Measurements from ENCODE around the gene ABLIM1.
"Not testable (repeated sequence)": the region's sequence is repeated elsewhere in the genome, so short reads cannot be mapped to it uniquely, and the experiment has no call there.

Gene ABLIM1

DNA sequence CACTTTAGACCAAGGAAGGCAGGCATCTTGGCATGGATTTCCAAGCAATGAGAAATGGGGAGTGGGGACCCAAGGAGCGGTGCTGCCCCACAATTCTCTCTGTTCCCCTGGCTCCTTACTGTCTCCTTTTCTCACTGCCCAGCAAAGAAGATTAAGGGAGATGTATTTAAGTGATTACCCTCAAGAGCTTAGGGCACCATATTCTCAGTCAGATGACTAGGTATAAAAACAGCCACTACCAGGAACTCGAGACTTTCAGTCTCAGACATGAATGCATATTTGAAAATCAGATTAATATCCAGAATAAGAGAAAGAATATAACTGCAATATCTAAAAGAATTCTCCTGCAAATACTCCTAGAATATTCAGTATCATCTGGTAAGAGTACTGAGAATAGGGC is at the start of gene ABLIM1:
Gene ABLIM1, minus strand, starts transcription at position 101 of the 400 bp plus-strand sequence. Its CDS starts 75 bp downstream, at position 26.
- DNase-seq (ENCODE audit: low read depth), result no peak

DNA sequence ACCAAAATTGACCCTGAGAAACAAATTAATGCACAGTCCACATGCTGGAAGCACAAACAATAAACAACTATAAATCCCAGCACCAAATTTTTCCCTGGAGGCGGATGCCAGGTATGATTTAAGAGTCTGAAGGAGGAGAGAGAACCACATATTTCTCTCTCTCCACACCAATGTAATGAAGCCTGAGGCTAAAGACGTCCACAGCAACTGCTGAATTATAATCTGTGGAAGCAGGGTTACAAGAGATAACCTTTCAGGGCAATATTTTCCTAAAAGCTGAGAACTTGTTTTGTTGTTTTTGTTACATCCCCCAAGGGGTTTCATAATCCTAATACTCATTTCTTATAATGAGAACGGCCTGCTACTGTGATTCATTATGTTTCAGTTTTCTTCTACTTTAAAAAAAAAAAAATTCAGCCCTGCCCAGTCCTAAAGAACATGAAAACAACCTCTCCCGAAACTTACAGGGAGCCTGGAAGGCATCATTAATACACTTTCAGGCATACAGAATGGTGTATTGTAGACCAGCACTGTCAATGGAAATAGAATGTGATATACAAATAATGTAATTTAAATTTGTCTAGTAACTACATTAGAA is 48.5 kb upstream of the ABLIM1 start:
- DNase-seq (ENCODE audit: low read depth), result no peak

GRCh38 chr10:114704679-114705078 is 46.6 kb upstream of the ABLIM1 start:
- no peak for DNase-seq (ENCODE audit: low read depth)

GRCh38 chr10:114703377-114704107 is 45.5 kb upstream of the ABLIM1 start:
- peak; percentile 49 for DNase-seq (ENCODE audit: low read depth)

DNA sequence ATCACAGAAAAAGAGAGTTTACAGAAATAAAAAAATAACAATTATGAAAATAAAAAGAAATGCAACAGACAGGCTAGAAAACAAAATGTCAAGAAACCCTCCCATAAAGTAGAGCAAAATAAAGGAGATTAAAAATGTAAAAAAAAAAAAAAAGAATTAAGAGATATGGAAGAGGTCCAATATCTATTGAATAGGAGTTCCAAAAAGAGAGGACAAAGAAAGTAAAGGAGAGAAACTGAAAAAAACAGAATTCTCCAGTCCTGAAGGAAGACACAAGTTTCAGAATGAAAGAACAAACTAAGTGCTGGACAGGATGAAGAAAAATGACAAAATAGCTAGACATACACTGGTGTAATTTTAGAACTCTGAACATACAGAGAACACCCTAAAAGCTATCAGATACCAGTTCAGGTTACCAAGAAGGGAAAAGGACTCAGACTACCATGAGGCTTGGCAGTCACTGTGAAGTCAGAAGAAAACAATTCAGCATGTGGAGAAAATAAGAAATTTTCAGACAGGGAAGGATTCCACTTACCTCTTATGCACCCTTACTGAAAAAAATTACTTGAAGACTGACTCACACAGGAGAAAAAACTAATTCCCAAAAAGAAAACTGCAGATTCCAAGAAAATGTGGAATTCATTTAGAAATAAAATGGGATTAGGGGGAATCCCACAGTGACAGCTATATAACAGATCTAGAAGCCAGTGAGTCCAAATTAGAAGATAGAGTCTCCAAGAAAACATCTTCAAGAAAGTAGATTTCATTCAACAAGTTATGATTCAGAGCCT is 40.4 kb upstream of the ABLIM1 start:
- DNase-seq (ENCODE audit: low read depth), result peak; percentile 20

GRCh38 chr10:114697061-114697598 is 39.1 kb upstream of the ABLIM1 start:
- DNase-seq (ENCODE audit: low read depth), result peak; percentile 83

DNA sequence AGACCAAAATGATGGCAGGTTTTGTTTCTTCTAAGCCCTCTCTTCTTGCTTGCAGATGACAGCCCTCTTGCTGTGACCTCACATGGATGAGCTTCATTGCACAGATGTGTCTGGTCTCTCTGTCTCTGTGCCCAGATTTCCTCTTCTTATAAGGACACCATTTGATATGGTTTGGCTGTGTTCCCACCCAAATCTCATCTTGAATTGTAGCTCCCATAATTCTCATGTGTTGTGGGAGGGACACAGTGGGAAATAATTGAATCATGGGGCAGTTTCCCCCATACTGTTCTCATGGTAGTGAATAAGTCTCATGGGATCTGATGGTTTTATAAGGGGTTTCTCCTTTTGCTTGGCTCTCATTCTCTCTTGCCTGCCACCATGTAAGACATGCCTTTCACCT is 38.2 kb upstream of the ABLIM1 start:
- DNase-seq (ENCODE audit: low read depth), result not testable (repeated sequence)

DNA sequence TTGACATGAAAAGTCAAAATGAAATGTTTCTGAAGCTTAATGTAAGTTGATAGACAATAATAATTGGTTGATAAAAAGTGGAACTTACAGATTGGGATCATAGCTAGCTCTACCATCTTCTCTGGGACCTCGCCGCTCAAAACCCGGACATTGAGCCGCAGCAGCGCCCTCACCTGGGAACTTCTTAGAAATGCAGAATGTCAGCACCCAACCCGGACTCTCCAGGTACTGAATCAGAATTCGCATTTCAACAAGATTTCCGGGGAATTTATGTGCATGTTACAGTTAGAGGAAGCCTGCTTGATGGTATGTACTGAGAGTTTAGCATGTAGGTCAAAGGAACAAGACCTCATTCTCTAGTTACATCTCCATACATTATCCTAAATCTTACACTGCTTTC is 36.7 kb upstream of the ABLIM1 start:
- DNase-seq (ENCODE audit: low read depth), result peak; percentile 57

DNA sequence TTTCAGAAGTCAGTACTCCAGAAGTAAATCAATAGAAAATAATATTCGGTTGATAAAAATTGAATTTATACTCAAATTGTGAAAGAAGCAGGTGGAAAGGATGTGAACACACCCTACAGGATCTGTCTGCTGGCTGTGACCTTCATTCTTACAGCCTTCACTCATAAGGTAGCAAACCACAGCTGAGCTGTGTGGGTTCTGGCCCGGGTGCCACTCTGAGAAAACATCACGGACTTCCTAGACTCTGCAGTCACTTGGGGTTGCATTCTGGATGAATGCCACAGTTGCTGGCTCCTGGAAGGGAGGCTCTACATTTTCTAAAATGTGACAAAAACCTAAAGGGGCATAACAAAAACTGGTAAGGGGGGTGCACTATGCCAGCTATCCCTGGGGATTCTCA is 36.0 kb upstream of the ABLIM1 start:
- DNase-seq (ENCODE audit: low read depth), result no peak

DNA sequence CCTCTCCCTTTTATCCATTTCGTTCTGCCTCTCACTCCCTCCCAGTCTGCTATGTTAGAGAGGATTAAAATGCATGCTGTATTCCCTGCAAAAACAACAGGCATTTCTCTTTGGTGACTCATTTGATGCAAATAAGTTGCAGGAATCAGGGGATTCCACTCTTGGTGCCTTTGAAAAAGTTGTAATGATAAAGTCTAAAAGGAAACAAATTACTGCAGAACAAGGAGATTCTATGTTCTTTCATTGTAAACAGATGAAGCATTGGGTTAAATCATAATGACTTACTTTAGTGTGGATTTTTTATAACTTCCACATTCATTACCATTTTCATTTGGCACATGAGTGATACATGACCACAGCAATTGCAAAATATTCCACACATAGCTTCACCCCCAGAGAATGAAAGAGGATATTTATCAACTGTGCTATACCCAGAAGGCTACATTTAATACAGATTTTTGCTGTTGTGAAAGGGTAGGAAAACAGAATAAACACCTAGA is 33.4 kb upstream of the ABLIM1 start:
- DNase-seq (ENCODE audit: low read depth), result peak; percentile 76

- DNase-seq (ENCODE audit: low read depth), result no peak
Measured at GRCh38 chr10:114688786-114689185, 30.7 kb upstream of the ABLIM1 start.

GRCh38 chr10:114687459-114687858 is 29.4 kb upstream of the ABLIM1 start:
- DNase-seq (ENCODE audit: low read depth), result no peak

GRCh38 chr10:114686013-114686412 is 27.9 kb upstream of the ABLIM1 start:
- DNase-seq (ENCODE audit: low read depth), result no peak

DNA sequence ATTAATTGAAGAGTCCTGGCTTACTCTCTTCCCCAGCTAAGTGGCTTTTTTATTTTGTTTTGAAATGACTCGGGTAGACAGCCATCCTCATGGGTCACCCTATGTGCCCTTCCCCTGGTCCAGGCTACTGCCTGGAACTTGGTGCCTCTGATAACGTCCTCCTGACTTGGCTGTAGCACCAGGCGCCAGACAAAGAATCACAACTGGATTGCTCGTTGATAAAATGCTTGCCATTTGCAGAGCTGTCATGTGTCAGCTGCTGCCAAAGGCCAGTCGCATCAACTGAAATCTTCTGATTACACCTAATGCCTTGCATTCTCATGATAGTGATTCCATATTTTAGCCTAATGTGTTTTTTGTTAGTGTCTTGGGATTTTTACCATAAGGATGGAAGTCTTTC is 27.4 kb upstream of the ABLIM1 start:
- DNase-seq (ENCODE audit: low read depth), result no peak

DNA sequence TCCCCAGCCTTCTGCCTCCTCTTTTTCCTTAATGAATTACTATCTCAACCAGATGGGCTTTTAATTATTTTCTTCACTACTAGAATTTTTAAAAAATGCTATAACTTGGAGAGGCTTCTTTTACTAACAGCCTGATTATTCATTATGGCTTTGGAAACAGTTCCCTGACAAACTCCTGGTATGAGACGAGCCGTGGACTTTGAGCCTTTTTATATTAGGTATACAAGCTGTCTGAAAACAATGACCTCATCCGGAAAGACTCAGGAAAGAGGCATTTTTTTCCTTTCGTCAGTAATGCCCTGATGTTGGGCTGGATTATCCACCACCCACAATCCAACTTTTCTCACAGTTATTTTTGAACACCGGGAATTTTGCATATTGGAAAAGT is 26.7 kb upstream of the ABLIM1 start:
- peak; percentile 79 for DNase-seq (ENCODE audit: low read depth)

- DNase-seq (ENCODE audit: low read depth), result no peak
Measured at GRCh38 chr10:114684084-114684821, 26.2 kb upstream of the ABLIM1 start.

- no peak for DNase-seq (ENCODE audit: low read depth)
Measured at GRCh38 chr10:114683593-114683992, 25.5 kb upstream of the ABLIM1 start.

DNA sequence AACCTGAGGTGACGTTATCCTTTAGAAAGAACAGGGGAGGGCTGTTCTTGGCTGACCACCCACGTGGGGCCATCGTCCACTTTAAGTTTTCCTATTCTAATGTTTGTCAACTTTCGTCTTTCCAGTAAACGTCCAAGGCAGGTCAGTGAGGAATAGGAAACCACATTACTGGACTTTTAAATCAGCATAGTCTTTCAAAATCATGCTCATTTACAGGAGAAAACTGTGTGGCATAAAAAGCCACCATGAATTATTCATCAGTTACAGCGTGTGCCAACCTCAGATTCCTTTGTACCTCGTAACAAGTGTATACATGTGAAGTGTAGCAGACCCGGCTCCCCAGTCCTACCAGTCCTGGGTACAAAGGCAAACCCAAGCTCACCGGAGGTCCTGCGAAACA is 25.1 kb upstream of the ABLIM1 start:
- no peak for DNase-seq (ENCODE audit: low read depth)

DNA sequence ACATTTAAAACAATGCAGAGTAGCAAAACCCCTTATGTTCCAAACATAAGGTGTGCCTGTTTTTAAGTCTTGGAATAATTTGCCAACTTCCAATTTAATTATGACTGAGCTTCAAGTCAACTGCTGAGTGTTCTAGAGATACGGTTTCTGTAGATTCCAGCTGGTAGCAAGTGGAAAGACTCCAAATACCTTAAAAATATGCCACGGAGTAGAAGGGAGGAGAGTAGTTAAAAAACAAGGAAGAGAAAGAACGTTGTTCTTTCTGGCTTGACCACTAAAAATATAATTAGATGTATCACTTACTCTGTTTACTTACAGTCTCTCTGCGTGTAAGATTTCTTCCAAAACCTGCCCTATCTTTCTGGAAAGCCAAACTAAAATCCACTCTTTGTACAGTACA is 24.5 kb upstream of the ABLIM1 start:
- DNase-seq (ENCODE audit: low read depth), result no peak

DNA sequence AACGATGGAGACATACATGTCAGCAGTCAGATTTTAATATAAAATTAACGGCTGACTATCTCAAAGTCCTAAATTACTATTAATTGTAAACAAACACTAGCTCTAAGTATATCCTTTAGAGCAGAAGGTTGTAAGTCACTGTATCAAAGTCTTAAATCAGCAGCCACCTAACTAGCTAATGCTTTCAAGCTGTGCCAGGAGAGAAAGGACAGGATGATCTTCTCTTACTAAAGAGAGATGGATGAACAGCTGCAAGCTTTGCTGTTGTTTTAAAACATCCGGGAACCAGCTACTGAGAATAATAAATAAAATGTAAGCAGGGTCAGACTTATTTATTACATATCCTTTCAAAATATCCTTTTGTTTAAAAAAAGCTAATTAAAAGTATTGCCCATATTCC is 24.0 kb upstream of the ABLIM1 start:
- DNase-seq (ENCODE audit: low read depth), result no peak

DNA sequence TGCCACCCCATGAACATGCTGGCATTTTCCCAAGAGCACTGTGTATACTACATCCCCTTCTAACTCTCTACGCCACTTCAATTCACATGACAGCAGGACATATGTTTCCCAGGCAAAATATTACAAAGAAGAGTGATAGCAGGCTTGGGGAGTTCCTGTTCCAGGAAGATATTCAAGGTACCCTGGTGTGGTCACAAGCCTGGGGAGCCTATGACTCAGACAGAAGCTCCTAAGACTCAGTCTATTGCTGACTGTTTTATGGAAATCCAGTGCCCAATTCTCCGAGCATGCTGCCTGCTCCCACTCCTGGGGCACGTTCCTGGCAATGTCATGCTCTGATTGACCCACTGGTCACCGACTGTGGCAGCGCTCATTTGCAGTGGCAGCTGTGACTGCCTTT is 23.5 kb upstream of the ABLIM1 start:
- peak; percentile 58 for DNase-seq (ENCODE audit: low read depth)

GRCh38 chr10:114680543-114681117 is 22.6 kb upstream of the ABLIM1 start:
- no peak for DNase-seq (ENCODE audit: low read depth)
